Esophagus muscularis mucosa (tissue), 4 donors: Measurements from ENCODE around the gene FAM120AOS. TPM values are rescaled to one million over a fixed set of nuclear protein-coding genes. Genes with fewer than 3 reads are reported as not detected.

Experiments used
- DNase-seq: peaks from one replicate; pipeline ENCODE4 v3.0.0-alpha.2; 2017; ENCODE audit errors: extremely low spot score
- H3K27ac ChIP-seq, 4 donors: fragments of 200-600 bp; sonication (generic); replicated peaks in 1 of 4; 1 replicate in 3 of 4; 2 replicates in 1 of 4; pipeline ENCODE4 v1.5.1; 2016 to 2019; ENCODE audit warnings: mild to moderate bottlenecking in 1 of 4
- H3K27me3 ChIP-seq, 4 donors: fragments of 200-600 bp; sonication (generic); one replicate each; pipeline versions ENCODE4 v1.5.1 to v1.6.0; 2016 to 2019
- H3K36me3 ChIP-seq, 4 donors: fragments of 200-600 bp; sonication (generic); one replicate each; pipeline ENCODE4 v1.5.1; 2016 to 2019
- H3K4me1 ChIP-seq, 4 donors: fragments of 200-600 bp; sonication (generic); one replicate each; pipeline ENCODE4 v1.5.1; 2016 to 2019
- H3K4me3 ChIP-seq, 4 donors: fragments of 200-600 bp; sonication (generic); 1 replicate in 2 of 4; 2 replicates in 2 of 4; pipeline ENCODE4 v1.5.1; 2016 to 2019; ENCODE audit warnings: mild to moderate bottlenecking in 4 of 4, moderate library complexity in 1 of 4
- H3K9me3 ChIP-seq, 4 donors: fragments of 200-600 bp; sonication (generic); 1 replicate in 3 of 4; 2 replicates in 1 of 4; pipeline ENCODE4 v1.5.1; 2016 to 2019
- EP300 ChIP-seq: sonication (generic); formaldehyde crosslinking; IDR thresholded peaks from one replicate; pipeline ENCODE4 v1.6.1; 2017; ENCODE audit warnings: antibody characterized with exemption
- POLR2A ChIP-seq: fragments of 450-650 bp; IDR thresholded peaks from one replicate; pipeline ENCODE4 v1.6.1; 2017; ENCODE audit warnings: antibody characterized with exemption, moderate library complexity, mild to moderate bottlenecking, low read depth
- POLR2AphosphoS5 ChIP-seq, 2 donors: sonication (generic); formaldehyde crosslinking; IDR thresholded peaks; one replicate each; pipeline ENCODE4 v1.6.1; 2017; ENCODE audit warnings: antibody characterized with exemption in 2 of 2
- WGBS: methylation state at CpG from one replicate; pipeline ENCODE4 v1.1.5; 2018; 5-methylcytosine and 5-hydroxymethylcytosine counted together
- intact Hi-C: fragments of 100-400 bp; cut with DNase I; formaldehyde crosslinking; loops from one replicate; pipeline ENCODE4 v1.15.1; 2023
- small RNA-seq, 3 donors: library from RNA; depleted of rRNA; stranded (forward); fragments of <200 nt; gene quantifications; one replicate each; pipeline ENCODE3, GENCODE V24; 2016
- total RNA-seq, 4 donors: library from RNA; depleted of rRNA; stranded (reverse); fragments of >200 nt; gene quantifications; one replicate each; pipeline versions ENCODE4 v1.1.0 to v1.2.1, GENCODE V29; 2016
- TF ChIP-seq, protein P1 (sequence below), 3 experiments: fragments of 200-600 bp in 2 of 3; fragments of 450-650 bp in 1 of 3; sonication (generic) in 2 of 3; IDR thresholded peaks; one replicate each; pipeline ENCODE4 v1.5.1; 2017 to 2019; ENCODE audit warnings: antibody characterized with exemption in 3 of 3, mild to moderate bottlenecking in 2 of 3, moderate library complexity in 1 of 3

The FAM120AOS gene
- total RNA-seq, 4 donors from 2014 or later: 51.7 to 63.6 (median 55.3) TPM

GRCh38 chr9:93397661-93398373, 55.6 kb downstream of the FAM120AOS start:
- no peaks in the 10 kb centered on the region for H3K4me1 ChIP-seq
- no peak for DNase-seq
- H3K27ac ChIP-seq: no peak overlapping the region
- no peaks in the 10 kb centered on the region for H3K27me3 ChIP-seq
- no peaks in the 10 kb centered on the region for H3K9me3 ChIP-seq
- WGBS: 71% methylated on average over 10 of the region's 10 CpGs
- intact Hi-C loops: no loop called here
- no peaks in the 10 kb centered on the region for H3K36me3 ChIP-seq
- TF ChIP-seq POLR2A (no peak), EP300 (no peak), POLR2AphosphoS5 (IDR thresholded peaks at IDR 0.05) (no peak)
- TF ChIP-seq, protein P1, sequence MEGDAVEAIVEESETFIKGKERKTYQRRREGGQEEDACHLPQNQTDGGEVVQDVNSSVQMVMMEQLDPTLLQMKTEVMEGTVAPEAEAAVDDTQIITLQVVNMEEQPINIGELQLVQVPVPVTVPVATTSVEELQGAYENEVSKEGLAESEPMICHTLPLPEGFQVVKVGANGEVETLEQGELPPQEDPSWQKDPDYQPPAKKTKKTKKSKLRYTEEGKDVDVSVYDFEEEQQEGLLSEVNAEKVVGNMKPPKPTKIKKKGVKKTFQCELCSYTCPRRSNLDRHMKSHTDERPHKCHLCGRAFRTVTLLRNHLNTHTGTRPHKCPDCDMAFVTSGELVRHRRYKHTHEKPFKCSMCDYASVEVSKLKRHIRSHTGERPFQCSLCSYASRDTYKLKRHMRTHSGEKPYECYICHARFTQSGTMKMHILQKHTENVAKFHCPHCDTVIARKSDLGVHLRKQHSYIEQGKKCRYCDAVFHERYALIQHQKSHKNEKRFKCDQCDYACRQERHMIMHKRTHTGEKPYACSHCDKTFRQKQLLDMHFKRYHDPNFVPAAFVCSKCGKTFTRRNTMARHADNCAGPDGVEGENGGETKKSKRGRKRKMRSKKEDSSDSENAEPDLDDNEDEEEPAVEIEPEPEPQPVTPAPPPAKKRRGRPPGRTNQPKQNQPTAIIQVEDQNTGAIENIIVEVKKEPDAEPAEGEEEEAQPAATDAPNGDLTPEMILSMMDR (IDR thresholded peaks at IDR 0.05): no peak
- H3K4me3 ChIP-seq: no peak overlapping the region

Small RNA genes lying within 50 kb of the gene (small RNA-seq; reads per million reads assigned to genes)
- gene RF00019: 0 reads per million in 3 donors

Other genes with a start within 250 kb of the FAM120AOS start
- gene FAM120A, start 1.9 kb downstream of the FAM120AOS start, total RNA-seq: 100 to 1,000 TPM in 1 of 4 donors, 10 to 100 TPM in 3; 81.7 to 125 (median 90.1) TPM
- gene PHF2, start 123.0 kb upstream of the FAM120AOS start, total RNA-seq: 10 to 100 TPM; 35.7 to 53.5 (median 43.2) TPM